ENCODE measurements around the gene OBSCN.

GRCh38 chr1:228312136-228312764 is 104.4 kb downstream of the OBSCN start:
- TF ChIP-seq CTCF (IDR thresholded peaks at IDR 0.05): no peak
- no peak for TF ChIP-seq EZH2 (IDR thresholded peaks at IDR 0.05)
